ENCODE data around the gene SPEN.

Gene SPEN

DNA sequence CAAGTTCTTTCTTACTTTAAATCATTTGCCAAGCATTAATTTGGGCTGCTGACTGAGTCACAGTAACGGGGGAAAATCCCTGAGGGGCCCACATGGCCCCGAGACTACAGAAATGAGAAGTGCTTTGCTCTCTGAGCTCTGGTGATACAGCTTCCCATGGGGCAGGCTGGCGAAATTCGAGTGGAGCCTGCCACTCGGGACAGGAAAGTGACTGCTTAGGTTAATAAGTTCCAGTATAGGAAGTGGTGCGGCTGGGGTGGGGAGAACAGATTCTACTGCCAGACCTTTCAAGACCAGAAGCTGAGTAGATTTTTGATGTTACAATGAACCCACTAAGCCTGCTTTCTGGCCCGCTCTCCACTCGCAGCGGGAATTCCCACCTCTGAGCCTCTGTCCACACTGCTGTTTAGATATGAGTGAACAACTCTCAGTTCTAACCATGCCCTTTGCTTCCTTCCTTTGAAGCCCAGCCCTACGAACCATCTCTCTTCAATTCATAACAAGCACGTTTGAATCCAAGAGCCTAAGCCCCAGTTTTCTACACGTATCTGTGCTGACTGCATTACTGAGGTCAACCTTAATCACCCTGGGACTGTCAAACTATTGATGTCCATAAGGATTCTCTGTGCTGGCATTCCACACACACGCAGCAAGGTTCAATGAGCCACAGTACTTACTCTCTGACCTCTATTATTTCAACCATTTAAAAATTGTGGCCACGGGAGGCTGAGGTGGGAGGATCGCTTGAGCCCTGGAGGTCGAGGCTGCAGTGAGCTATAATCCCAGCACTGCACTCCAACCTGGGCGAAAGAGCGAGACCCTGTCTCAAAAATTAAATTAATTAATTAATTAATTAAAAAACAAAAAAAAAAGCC is 118.8 kb downstream of the SPEN start:
- TF ChIP-seq ZFX (IDR thresholded peaks at IDR 0.05) (no peak), CTCF (conservative IDR thresholded peaks at IDR 0.05) (no peak)
- no peak overlapping the region for H3K27ac ChIP-seq

DNA sequence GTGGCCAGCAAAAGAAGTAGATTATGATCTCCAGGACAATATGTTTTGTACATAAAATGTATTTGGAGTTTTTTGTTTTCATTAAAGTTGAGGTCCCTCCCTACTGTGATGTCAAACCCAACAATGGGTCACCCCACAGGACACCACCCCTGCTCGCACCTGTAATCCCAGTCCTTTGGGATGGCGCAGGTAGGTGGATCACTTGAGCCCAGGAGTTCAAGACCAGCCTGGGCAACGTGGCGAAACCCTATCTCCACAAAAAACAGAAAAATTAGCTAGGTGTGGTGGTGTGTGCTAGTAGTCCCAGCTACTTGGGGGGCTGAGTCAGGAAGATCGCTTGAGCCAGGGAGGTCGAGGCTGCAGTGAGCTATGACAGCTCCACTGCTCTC is 119.4 kb downstream of the SPEN start:
- TF ChIP-seq CTCF (conservative IDR thresholded peaks at IDR 0.05) (no peak), ZFX (IDR thresholded peaks at IDR 0.05) (no peak)
- no peak overlapping the region for H3K27ac ChIP-seq

- TF ChIP-seq ZFX (IDR thresholded peaks at IDR 0.05) (no peak), CTCF (conservative IDR thresholded peaks at IDR 0.05) (no peak)
- H3K27ac ChIP-seq, result no peak overlapping the region
Measured at GRCh38 chr1:15968172-15968571, 120.7 kb downstream of the SPEN start.

- TF ChIP-seq CTCF (conservative IDR thresholded peaks at IDR 0.05), result no peak
- TF ChIP-seq ZFX (IDR thresholded peaks at IDR 0.05), result no peak
Measured at GRCh38 chr1:15969321-15969880, 121.9 kb downstream of the SPEN start.

GRCh38 chr1:15970911-15971310 is 123.4 kb downstream of the SPEN start:
- H3K27ac ChIP-seq, result no peak overlapping the region
- TF ChIP-seq ZFX (IDR thresholded peaks at IDR 0.05) (no peak), CTCF (conservative IDR thresholded peaks at IDR 0.05) (no peak)

More at GRCh38 chr1:15969321-15969880, 121.9 kb downstream of the SPEN start:
- no peak overlapping the region for H3K27ac ChIP-seq

DNA sequence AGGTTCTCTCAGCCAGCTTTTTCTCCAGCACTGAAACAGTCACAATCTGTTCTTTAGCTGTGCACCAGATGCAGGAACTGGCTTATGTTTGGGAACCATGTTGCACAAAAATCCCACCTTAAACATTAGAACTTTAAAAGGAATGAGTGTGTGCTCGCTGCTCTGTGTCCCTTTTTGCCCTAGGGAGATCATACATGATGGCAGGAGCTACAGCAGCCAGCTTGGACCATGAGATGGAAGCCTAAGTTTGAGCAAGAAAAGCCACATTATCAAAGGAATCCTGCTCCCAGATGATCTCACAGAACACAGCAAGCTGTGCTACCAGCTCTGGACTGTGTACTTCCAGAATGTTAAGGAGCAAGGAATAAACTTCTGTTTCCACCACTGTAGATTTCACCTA is 124.9 kb downstream of the SPEN start:
- no peak for TF ChIP-seq ZFX (IDR thresholded peaks at IDR 0.05)
- no peak for TF ChIP-seq CTCF (conservative IDR thresholded peaks at IDR 0.05)
- H3K27ac ChIP-seq, result no peak overlapping the region

DNA sequence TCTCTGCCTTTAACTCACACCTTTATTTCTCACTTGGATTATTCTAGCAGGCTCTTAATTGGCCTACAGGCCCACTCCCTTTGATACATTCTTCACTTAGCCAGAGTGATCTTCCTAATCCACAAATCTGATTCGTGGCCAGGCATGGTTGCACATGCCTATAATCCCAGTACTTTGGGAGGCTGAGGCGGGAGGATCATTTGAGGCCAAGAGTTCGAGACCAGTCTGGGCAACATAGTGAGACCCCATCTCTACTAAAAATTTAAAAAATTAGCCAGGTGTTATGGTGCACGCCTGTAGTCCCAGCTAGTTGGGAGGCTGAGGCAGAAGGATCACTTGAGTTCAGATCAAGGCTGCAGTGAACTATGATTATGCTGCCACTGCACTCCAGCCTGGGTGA is 126.3 kb downstream of the SPEN start:
- TF ChIP-seq CTCF (conservative IDR thresholded peaks at IDR 0.05), result no peak
- TF ChIP-seq ZFX (IDR thresholded peaks at IDR 0.05), result no peak

More for the DNA sequence above, 126.3 kb downstream of the SPEN start:
- H3K27ac ChIP-seq, result no peak overlapping the region

Measured in C4-2B (cell line).